Measurements from ENCODE around the gene ERO1A.

Gene ERO1A

DNA sequence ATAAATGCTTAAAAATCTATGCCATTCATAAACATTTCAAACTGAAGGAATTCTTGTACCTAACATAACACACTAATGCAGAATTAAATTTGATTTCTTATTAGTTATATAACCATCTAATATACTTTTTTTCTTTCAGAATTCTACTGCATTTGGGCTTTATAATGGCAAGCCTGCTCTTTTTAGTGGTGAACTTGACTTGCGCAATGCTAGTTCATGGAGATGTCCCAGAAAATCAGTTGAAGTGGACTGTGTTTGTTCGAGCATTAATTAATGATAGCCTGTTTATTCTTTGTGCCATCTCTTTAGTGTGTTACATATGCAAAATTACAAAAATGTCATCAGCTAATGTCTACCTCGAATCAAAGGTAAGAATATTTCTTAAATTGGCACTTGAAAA lies 95.4 kb downstream of the ERO1A start:
- DNase-seq, result no peak

GRCh38 chr14:52598568-52598967 lies 96.8 kb downstream of the ERO1A start:
- no peak for DNase-seq

DNA sequence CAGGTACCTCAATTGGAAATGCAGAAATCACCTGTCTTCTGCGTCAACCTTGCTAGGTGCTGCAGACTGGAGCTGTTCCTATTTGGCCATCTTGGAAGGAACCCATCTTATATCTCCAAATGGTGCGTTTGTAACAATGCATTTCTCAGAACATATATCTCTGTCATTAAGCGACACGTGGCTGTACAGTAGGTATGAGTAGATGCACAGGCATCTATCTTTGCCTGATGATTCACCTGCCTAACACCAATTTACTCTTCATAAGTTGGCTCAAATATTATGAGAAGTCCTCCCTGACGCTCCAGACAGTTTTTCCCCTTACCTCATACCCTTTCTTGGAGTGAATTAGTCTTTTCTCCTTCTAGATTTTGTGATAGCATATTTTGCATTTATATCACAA lies 98.5 kb downstream of the ERO1A start:
- DNase-seq, result no peak

DNA sequence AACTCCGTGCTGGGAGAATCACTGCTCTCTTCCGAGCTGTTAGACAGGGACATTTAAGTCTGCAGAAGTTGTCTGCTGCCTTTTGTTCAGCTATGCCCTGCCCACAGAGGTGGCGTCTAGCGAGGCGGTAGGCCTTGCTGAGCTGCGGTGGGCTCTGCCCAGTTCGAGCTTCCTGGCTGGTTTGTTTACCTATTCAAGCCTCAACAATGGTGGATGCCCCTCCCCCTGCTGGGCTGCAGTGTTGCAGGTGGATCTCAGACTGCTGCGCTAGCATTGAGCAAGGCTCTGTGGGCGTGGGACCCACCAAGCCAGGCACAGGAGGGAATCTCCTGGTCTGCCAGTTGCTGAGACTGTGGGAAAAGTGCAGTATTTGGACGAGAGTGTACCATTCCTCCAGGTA lies 99.0 kb downstream of the ERO1A start:
- DNase-seq, result no peak

GRCh38 chr14:52590318-52590717 lies 105.0 kb downstream of the ERO1A start:
- no peak for DNase-seq

Measured in activated CD4-positive, alpha-beta T cell treated with anti-CD3 and anti-CD28 coated beads, Interleukin-2, amount 50 U/mL, for 4 hours (primary cell).